ENCODE results near the gene IQSEC1. TPM values are rescaled to one million over a fixed set of nuclear protein-coding genes. Genes with fewer than 3 reads are reported as not detected.

IQSEC1 gene
- total and polyA plus RNA-seq, 2 experiments from 2014 or later = 21.2 to 24.7 TPM

GRCh38 chr3:13032206-13032605, 41.0 kb downstream of the IQSEC1 start:
- Histone ChIP-seq H3K4me3 (no peak overlapping the region), H3K36me3 (replicated peaks; ENCODE audit: insufficient read depth, low read depth) (no peaks in the 10 kb centered on the region), H3K9me3 (ENCODE audit: low read depth) (no peaks in the 10 kb centered on the region), H3K27ac (no peak overlapping the region), H3K4me1 (ENCODE audit: insufficient read depth) (no peaks in the 10 kb centered on the region), H3K9me2 (replicated peaks; ENCODE audit: insufficient read depth) (no peaks in the 10 kb centered on the region), H3K4me2 (no peak overlapping the region), H3K27me3 (no peaks in the 10 kb centered on the region), H2AFZ (no peak overlapping the region), H4K20me1 (ENCODE audit: insufficient read depth, poor library complexity, severe bottlenecking) (no peaks in the 10 kb centered on the region), H3K79me2 (no peaks in the 10 kb centered on the region)
- WGBS (ENCODE audit: low lambda C conversion rate, missing lambda C conversion rate) = 94% methylated on average over 13 of the region's 13 CpGs
- no peak for DNase-seq (ENCODE audit: low spot score)
- TF ChIP-seq CTCF (IDR thresholded peaks at IDR 0.05; ENCODE audit: poor library complexity) = no peak
- TF ChIP-seq EZH2 (IDR thresholded peaks at IDR 0.05; ENCODE audit: borderline replicate concordance) = no peak
- no peak for TF ChIP-seq EZH2phosphoT487 (IDR thresholded peaks at IDR 0.05; ENCODE audit: low read depth, severe bottlenecking, unreplicated experiment)

GRCh38 chr3:13031621-13032020, 41.6 kb downstream of the IQSEC1 start:
- H3K9me3 ChIP-seq (ENCODE audit: low read depth) = no peaks in the 10 kb centered on the region
- no peak overlapping the region for H3K4me3 ChIP-seq
- no peak for DNase-seq (ENCODE audit: low spot score)
- H2AFZ ChIP-seq = no peak overlapping the region
- no peaks in the 10 kb centered on the region for H3K36me3 ChIP-seq (replicated peaks; ENCODE audit: insufficient read depth, low read depth)
- no peaks in the 10 kb centered on the region for H3K9me2 ChIP-seq (replicated peaks; ENCODE audit: insufficient read depth)
- H3K4me1 ChIP-seq (ENCODE audit: insufficient read depth) = no peaks in the 10 kb centered on the region
- H3K27me3 ChIP-seq = no peaks in the 10 kb centered on the region
- H3K27ac ChIP-seq = no peak overlapping the region
- TF ChIP-seq EZH2 (IDR thresholded peaks at IDR 0.05; ENCODE audit: borderline replicate concordance) (no peak), EZH2phosphoT487 (IDR thresholded peaks at IDR 0.05; ENCODE audit: low read depth, severe bottlenecking, unreplicated experiment) (no peak), CTCF (IDR thresholded peaks at IDR 0.05; ENCODE audit: poor library complexity) (no peak)
- H4K20me1 ChIP-seq (ENCODE audit: insufficient read depth, poor library complexity, severe bottlenecking) = no peaks in the 10 kb centered on the region
- 59% methylated on average over 7 of the region's 7 CpGs for WGBS (ENCODE audit: low lambda C conversion rate, missing lambda C conversion rate)
- H3K79me2 ChIP-seq = no peaks in the 10 kb centered on the region
- no peak overlapping the region for H3K4me2 ChIP-seq

- no peaks in the 10 kb centered on the region for H3K4me1 ChIP-seq (ENCODE audit: insufficient read depth)
- H3K9me3 ChIP-seq (ENCODE audit: low read depth) = no peaks in the 10 kb centered on the region
- no peak overlapping the region for H2AFZ ChIP-seq
- H3K4me2 ChIP-seq = no peak overlapping the region
- DNase-seq (ENCODE audit: low spot score) = no peak
- H3K27ac ChIP-seq = no peak overlapping the region
- no peaks in the 10 kb centered on the region for H3K9me2 ChIP-seq (replicated peaks; ENCODE audit: insufficient read depth)
- H4K20me1 ChIP-seq (ENCODE audit: insufficient read depth, poor library complexity, severe bottlenecking) = no peaks in the 10 kb centered on the region
- H3K36me3 ChIP-seq (replicated peaks; ENCODE audit: insufficient read depth, low read depth) = no peaks in the 10 kb centered on the region
- no peaks in the 10 kb centered on the region for H3K27me3 ChIP-seq
- H3K4me3 ChIP-seq = no peak overlapping the region
- TF ChIP-seq EZH2phosphoT487 (IDR thresholded peaks at IDR 0.05; ENCODE audit: low read depth, severe bottlenecking, unreplicated experiment) (no peak), CTCF (IDR thresholded peaks at IDR 0.05; ENCODE audit: poor library complexity) (no peak), EZH2 (IDR thresholded peaks at IDR 0.05; ENCODE audit: borderline replicate concordance) (no peak)
- WGBS (ENCODE audit: low lambda C conversion rate, missing lambda C conversion rate) = 90% methylated on average over 9 of the region's 9 CpGs
- no peaks in the 10 kb centered on the region for H3K79me2 ChIP-seq
These were observed 42.5 kb downstream of the IQSEC1 start for GRCh38 chr3:13030684-13031083.

Data from hepatocyte (in vitro differentiated cells).